A549 (cell line): ENCODE data around the gene CCDC63.

Experiments used
- ATOH8 ChIP-seq: fragments of 250-450 bp; sonication (Bioruptor Pico); IDR thresholded peaks from 2 replicates; pipeline ENCODE4 v1.5.0; 2020; ENCODE audit warnings: low read depth, mild to moderate bottlenecking, moderate library complexity
- BHLHE40 ChIP-seq: IDR thresholded peaks from 2 replicates; pipeline ENCODE4 v1.6.1; 2012; ENCODE audit warnings: low read depth, low read length, inconsistent platforms
- CEBPB ChIP-seq, 2 experiments: fragments of >200 bp in 1 of 2; sonication (Bioruptor Twin) in 1 of 2; formaldehyde crosslinking in 1 of 2; IDR thresholded peaks; 2 replicates each; pipeline ENCODE4 v1.6.1; 2012 to 2016
- CHD2 ChIP-seq: fragments of 150-350 bp; IDR thresholded peaks from 2 replicates; pipeline ENCODE4 v1.6.1; 2014; ENCODE audit warnings: low read length; ENCODE audit not compliant: partially characterized antibody
- CTCF ChIP-seq: fragments of >200 bp; sonication (Bioruptor Twin); formaldehyde crosslinking; IDR thresholded peaks from 3 replicates; pipeline ENCODE4 v1.5.1; 2016
- KDM1A ChIP-seq: fragments of 200-600 bp; sonication (generic); IDR thresholded peaks from 2 replicates; pipeline ENCODE4 v1.6.1; 2016; ENCODE audit warnings: low read depth, mild to moderate bottlenecking
- MAFK ChIP-seq: fragments of 450-650 bp; IDR thresholded peaks from 2 replicates; pipeline ENCODE4 v1.6.1; 2014; ENCODE audit not compliant: partially characterized antibody
- POLR2A ChIP-seq: IDR thresholded peaks from 2 replicates; pipeline ENCODE4 v1.6.1; 2012; ENCODE audit warnings: mild to moderate bottlenecking, low read length
- RAD21 ChIP-seq, 2 experiments: fragments of >200 bp in 1 of 2; sonication (Bioruptor Twin) in 1 of 2; formaldehyde crosslinking in 1 of 2; IDR thresholded peaks in 1 of 2; conservative IDR thresholded peaks in 1 of 2; 2 replicates in 1 of 2; 3 replicates in 1 of 2; pipeline ENCODE4 v1.6.1; 2012 to 2018; ENCODE audit warnings: inconsistent platforms in 1 of 2
- RFX5 ChIP-seq: fragments of 450-650 bp; IDR thresholded peaks from 2 replicates; pipeline ENCODE4 v1.7.1; 2014; ENCODE audit warnings: antibody characterized with exemption, mild to moderate bottlenecking, moderate library complexity

GRCh38 chr12:110930348-110931314 is 83.8 kb downstream of the CCDC63 start:
- no peak for TF ChIP-seq RAD21 (conservative IDR thresholded peaks at IDR 0.05 in 1 of 2, IDR thresholded peaks at IDR 0.05 in 1 of 2)
- TF ChIP-seq ATOH8 (CRISPR knock-in tag): no peak
- no peak for TF ChIP-seq RFX5
- no peak for TF ChIP-seq CTCF
- TF ChIP-seq POLR2A: no peak
- TF ChIP-seq KDM1A: no peak
- no peak for TF ChIP-seq MAFK
- no peak for TF ChIP-seq CEBPB (IDR thresholded peaks at IDR 0.05)
- no peak for TF ChIP-seq BHLHE40
- no peak for TF ChIP-seq CHD2
